Activated naive CD4-positive, alpha-beta T cell treated with anti-CD3 and anti-CD28 coated beads, Interleukin-2, amount 10 ng/mL, durations not matched to agents 7 days and 5 days (primary cell): Measurements from ENCODE around the gene GALNTL6.
"Not testable (repeated sequence)": the region's sequence is repeated elsewhere in the genome, so short reads cannot be mapped to it uniquely, and the experiment has no call there.

Experiments
- CTCF ChIA-PET: fragments of 350-600 bp; sonication (Branson Sonifier 250); formaldehyde crosslinking; loops from one replicate; lab custom pipeline; 2021; ENCODE audit warnings: antibody characterized with exemption; lab: Charles Lee
- DNase-seq: peaks from one replicate; pipeline ENCODE4 v3.0.0-alpha.2; 2020
- H3K27ac Mint-ChIP-seq: one replicate; pipeline ENCODE4 v1.8.0; 2021; ENCODE audit warnings: mild to moderate bottlenecking, moderate library complexity, mixed read lengths
- H3K27me3 Mint-ChIP-seq: one replicate; pipeline ENCODE4 v1.8.0; 2021; ENCODE audit warnings: mild to moderate bottlenecking, mixed read lengths
- H3K36me3 Mint-ChIP-seq: one replicate; pipeline ENCODE4 v1.8.0; 2021; ENCODE audit warnings: mixed read lengths
- H3K4me1 Mint-ChIP-seq: one replicate; pipeline ENCODE4 v1.8.0; 2021; ENCODE audit warnings: mixed read lengths
- H3K4me3 Mint-ChIP-seq: one replicate; pipeline ENCODE4 v1.8.0; 2021; ENCODE audit warnings: mild to moderate bottlenecking, moderate library complexity, mixed read lengths
- H3K9me3 Mint-ChIP-seq: one replicate; pipeline ENCODE4 v1.8.0; 2021; ENCODE audit warnings: mixed read lengths

GALNTL6 gene

DNA sequence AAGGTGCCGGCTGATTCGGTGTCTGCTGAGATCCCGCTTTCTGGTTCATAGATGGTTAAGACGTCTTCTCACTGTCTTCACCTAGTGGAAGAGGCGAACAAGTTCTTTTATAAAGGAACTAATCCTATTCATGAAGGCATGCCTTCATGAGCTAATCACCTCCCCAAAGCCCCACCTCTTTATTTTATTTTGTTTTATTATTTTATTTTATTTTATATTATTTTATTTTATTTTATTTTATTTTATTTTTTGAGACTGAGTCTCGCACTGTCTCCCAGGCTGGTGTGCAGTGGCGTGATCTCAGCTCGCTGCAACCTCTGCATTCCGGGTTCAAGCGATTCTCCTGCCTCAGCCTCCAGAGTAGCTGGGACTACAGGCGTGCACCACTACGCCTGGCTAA, 615.8 kb downstream of the GALNTL6 start:
- H3K36me3 Mint-ChIP-seq, H3K27me3 Mint-ChIP-seq, H3K4me3 Mint-ChIP-seq, H3K9me3 Mint-ChIP-seq, H3K27ac Mint-ChIP-seq, H3K4me1 Mint-ChIP-seq, CTCF ChIA-PET, DNase-seq: not testable (repeated sequence)

DNA sequence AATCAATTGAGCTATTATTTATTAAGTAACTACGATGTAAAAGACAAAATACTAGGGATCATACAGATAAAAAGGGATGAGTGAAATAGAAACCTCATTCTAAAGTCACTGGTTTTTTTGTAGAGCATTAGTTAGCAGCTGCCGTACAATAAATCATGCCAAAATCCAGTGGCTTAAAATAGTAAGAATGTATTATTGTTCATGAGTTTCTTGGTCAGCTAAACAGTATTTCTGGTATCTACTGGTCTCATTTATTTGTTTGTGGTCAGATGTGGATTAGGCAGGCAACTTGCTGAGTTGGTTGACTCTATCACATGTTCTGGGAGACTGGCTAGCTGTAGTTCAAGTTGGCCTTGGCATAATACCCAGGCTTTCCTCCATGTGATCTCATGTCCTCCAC, 667.3 kb downstream of the GALNTL6 start:
- H3K4me1 Mint-ChIP-seq = no peaks in the 10 kb centered on the region
- no peaks in the 10 kb centered on the region for H3K27me3 Mint-ChIP-seq
- no peak overlapping the region for H3K4me3 Mint-ChIP-seq
- H3K27ac Mint-ChIP-seq = no peak overlapping the region
- DNase-seq = no peak
- peaks cover 18% of the 10 kb centered on the region for H3K9me3 Mint-ChIP-seq
- no peaks in the 10 kb centered on the region for H3K36me3 Mint-ChIP-seq
- CTCF ChIA-PET = no interaction called here

DNA sequence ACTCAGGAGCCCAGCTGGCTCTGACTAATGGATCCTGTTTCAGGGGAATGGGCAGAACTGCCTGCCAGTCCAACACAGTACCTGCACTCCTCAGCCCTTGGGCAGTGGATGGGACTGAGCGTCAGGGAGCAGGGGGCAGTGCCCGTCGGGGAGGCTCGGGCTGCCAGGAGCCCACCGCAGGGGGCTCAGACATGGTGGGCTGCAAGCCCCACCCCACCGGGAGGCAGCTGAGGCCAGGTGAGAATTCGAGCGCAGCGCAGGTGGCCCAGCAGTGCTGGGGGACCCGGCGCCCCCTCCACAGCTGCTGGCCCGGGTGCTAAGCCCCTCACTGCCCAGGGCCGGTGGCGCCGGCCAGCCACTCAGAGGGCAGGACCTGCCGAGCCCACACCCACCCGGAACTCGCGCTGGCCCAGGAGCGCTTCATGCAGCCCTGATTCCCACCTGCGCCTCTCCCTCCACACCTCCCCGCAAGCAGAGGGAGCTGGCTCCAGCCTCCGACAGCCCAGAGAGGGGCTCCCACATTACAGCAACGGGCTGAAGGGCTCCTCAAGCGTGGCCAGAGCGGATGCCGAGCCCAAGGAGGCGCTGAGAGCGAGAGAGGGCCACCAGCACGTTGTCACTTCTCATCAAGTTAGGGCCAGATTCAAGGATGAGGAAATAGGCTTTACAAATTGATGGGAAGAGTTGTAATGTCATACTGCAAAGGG, 668.8 kb downstream of the GALNTL6 start:
- CTCF ChIA-PET = no interaction called here
- Mint-ChIP-seq H3K9me3 (peaks cover 18% of the 10 kb centered on the region), H3K27me3 (no peaks in the 10 kb centered on the region), H3K4me3 (no peak overlapping the region), H3K4me1 (no peaks in the 10 kb centered on the region), H3K27ac (no peak overlapping the region), H3K36me3 (no peaks in the 10 kb centered on the region)
- no peak for DNase-seq

DNA sequence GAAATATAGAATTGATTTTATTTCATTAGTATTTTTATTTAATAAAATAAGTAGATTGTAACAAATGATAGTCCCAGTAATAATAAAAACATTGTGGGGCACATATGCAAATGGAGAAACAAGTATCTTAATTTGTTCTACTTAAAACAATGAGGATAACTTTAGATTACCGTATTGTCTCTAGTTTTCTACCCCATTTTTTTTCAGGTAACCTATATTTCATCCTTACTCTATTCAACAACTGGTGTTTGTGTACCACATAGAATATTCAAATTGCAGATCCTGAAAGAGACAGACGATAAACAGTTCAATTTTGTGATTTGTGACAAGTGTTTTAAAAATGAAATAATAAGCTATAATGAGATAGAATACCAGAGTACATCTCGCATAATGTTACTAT, 671.8 kb downstream of the GALNTL6 start:
- Mint-ChIP-seq H3K9me3 (peaks cover 11% of the 10 kb centered on the region), H3K27ac (no peak overlapping the region), H3K36me3 (no peaks in the 10 kb centered on the region), H3K27me3 (no peaks in the 10 kb centered on the region), H3K4me1 (no peaks in the 10 kb centered on the region), H3K4me3 (no peak overlapping the region)
- CTCF ChIA-PET = no interaction called here
- no peak for DNase-seq

DNA sequence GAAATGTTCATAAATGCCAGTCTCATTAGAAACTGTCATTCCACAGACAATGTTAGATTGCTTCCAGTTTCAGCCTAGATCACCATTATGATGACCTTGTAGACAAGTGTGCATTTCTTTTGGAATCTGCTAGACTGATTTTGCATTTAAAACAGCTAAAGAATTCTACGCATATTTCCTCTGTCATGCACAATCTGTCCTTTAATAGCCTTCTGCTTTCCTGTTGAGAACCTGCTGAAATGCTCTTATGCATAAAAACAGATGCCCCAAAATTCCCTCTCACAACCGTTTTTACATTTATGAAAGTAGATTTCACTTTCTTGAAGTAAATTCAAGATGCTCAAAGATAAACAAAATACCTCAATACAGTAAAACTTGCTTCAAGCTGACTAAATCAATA, 673.3 kb downstream of the GALNTL6 start:
- no peaks in the 10 kb centered on the region for H3K36me3 Mint-ChIP-seq
- H3K27ac Mint-ChIP-seq = no peak overlapping the region
- CTCF ChIA-PET = no interaction called here
- H3K27me3 Mint-ChIP-seq = no peaks in the 10 kb centered on the region
- H3K4me3 Mint-ChIP-seq = no peak overlapping the region
- DNase-seq = no peak
- peaks cover 4% of the 10 kb centered on the region for H3K9me3 Mint-ChIP-seq
- no peaks in the 10 kb centered on the region for H3K4me1 Mint-ChIP-seq

- Mint-ChIP-seq H3K27ac (no peak overlapping the region), H3K27me3 (no peaks in the 10 kb centered on the region), H3K4me1 (no peaks in the 10 kb centered on the region), H3K36me3 (no peaks in the 10 kb centered on the region), H3K4me3 (no peak overlapping the region), H3K9me3 (no peaks in the 10 kb centered on the region)
- DNase-seq = no peak
- CTCF ChIA-PET = no interaction called here
Observed at GRCh38 chr4:172489861-172490260, 676.7 kb downstream of the GALNTL6 start.

DNA sequence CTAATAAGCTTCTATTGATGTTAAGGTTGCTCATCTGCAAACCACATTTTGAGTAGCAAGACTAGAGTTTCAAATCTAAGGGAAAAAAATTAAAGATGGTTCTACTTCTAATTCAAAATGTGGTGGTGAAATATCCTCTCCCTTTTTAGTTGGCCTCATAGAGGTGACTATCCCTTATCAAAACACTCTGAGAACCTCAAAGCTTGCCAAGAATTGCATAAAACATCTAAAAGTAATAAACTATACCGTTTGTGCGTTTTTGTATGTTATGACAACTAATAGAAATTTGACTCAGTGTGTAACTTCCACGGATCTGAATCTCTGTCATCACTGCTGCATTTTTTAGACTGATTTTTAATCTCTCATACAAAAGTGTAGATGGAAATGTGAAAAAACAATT, 682.6 kb downstream of the GALNTL6 start:
- no peaks in the 10 kb centered on the region for H3K36me3 Mint-ChIP-seq
- no peaks in the 10 kb centered on the region for H3K9me3 Mint-ChIP-seq
- no peak overlapping the region for H3K27ac Mint-ChIP-seq
- H3K4me1 Mint-ChIP-seq = no peaks in the 10 kb centered on the region
- no peak for DNase-seq
- no peak overlapping the region for H3K4me3 Mint-ChIP-seq
- H3K27me3 Mint-ChIP-seq = no peaks in the 10 kb centered on the region
- CTCF ChIA-PET = no interaction called here

DNA sequence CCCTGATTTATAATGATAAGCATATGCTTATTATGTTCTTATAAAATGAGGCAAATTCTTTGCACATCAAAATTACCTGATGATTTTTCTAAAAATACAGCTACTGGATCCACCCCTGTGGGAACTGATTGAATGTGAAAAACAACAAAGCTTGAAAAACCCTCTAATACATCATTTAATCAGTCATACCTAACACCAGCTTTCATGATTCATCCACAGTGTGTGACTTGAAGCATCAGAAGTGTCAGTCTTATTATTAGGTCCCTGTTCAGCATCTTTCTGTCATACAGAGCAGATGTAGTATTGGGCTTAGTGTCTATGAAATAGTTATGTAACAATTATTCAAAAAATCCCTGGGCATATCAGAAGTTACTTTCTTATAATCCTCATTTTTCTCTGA, 684.1 kb downstream of the GALNTL6 start:
- Mint-ChIP-seq H3K9me3 (no peaks in the 10 kb centered on the region), H3K4me3 (no peak overlapping the region), H3K27ac (no peak overlapping the region), H3K27me3 (no peaks in the 10 kb centered on the region), H3K4me1 (no peaks in the 10 kb centered on the region), H3K36me3 (no peaks in the 10 kb centered on the region)
- DNase-seq = no peak
- CTCF ChIA-PET = no interaction called here

GRCh38 chr4:172514011-172514410, 700.8 kb downstream of the GALNTL6 start:
- no peak overlapping the region for H3K27ac Mint-ChIP-seq
- H3K4me3 Mint-ChIP-seq = no peak overlapping the region
- H3K36me3 Mint-ChIP-seq = no peaks in the 10 kb centered on the region
- no peaks in the 10 kb centered on the region for H3K27me3 Mint-ChIP-seq
- CTCF ChIA-PET = no interaction called here
- no peaks in the 10 kb centered on the region for H3K4me1 Mint-ChIP-seq
- H3K9me3 Mint-ChIP-seq = no peaks in the 10 kb centered on the region
- DNase-seq = no peak

GRCh38 chr4:172514801-172515200, 701.6 kb downstream of the GALNTL6 start:
- H3K9me3 Mint-ChIP-seq = no peaks in the 10 kb centered on the region
- H3K27me3 Mint-ChIP-seq = no peaks in the 10 kb centered on the region
- H3K4me3 Mint-ChIP-seq = no peak overlapping the region
- no peak for DNase-seq
- no peak overlapping the region for H3K27ac Mint-ChIP-seq
- CTCF ChIA-PET = no interaction called here
- no peaks in the 10 kb centered on the region for H3K36me3 Mint-ChIP-seq
- no peaks in the 10 kb centered on the region for H3K4me1 Mint-ChIP-seq

GRCh38 chr4:172515266-172515879, 702.2 kb downstream of the GALNTL6 start:
- no peaks in the 10 kb centered on the region for H3K36me3 Mint-ChIP-seq
- no peaks in the 10 kb centered on the region for H3K27me3 Mint-ChIP-seq
- CTCF ChIA-PET = no interaction called here
- H3K4me3 Mint-ChIP-seq = no peak overlapping the region
- DNase-seq = no peak
- H3K9me3 Mint-ChIP-seq = no peaks in the 10 kb centered on the region
- H3K4me1 Mint-ChIP-seq = no peaks in the 10 kb centered on the region
- no peak overlapping the region for H3K27ac Mint-ChIP-seq

DNA sequence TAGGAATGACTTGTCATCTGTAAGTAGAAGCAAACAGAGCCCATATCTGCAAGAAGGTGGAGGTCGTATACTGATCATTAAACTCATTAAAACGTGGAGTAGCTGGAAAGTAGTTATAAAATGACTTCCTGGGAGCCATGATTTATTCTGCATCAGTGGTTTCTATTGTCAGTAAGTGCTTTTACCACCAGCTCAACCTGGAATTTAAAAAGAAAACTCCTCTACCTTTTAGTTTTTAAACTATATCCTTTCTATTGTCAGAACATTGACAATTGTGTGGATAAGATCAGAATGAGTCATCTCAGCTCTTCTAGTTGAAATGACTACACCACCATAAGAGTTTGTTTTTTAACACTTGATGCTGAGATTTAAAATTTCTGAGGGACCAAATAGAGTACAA, 704.2 kb downstream of the GALNTL6 start:
- H3K4me3 Mint-ChIP-seq = no peak overlapping the region
- H3K27ac Mint-ChIP-seq = no peak overlapping the region
- CTCF ChIA-PET = no interaction called here
- no peaks in the 10 kb centered on the region for H3K36me3 Mint-ChIP-seq
- H3K4me1 Mint-ChIP-seq = no peaks in the 10 kb centered on the region
- no peaks in the 10 kb centered on the region for H3K27me3 Mint-ChIP-seq
- no peaks in the 10 kb centered on the region for H3K9me3 Mint-ChIP-seq
- DNase-seq = no peak

DNA sequence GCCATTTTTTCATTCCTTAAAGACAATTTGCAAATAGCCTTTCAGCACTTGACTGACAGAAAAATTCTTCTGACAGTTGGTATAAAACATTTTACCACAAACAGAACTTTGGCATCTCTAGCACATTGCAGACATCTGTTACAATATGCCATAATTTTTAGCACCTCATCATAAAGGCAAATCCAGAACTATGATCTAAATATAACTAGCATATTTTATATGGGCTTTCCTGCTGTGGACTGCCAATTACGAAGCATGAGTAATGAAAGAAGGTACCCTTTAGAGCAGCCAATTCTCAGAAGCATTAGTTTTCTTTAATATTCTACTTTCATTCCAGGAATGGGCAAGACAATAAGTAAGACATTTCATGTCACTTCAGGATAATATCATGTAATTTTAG, 708.0 kb downstream of the GALNTL6 start:
- Mint-ChIP-seq H3K9me3 (no peaks in the 10 kb centered on the region), H3K27me3 (no peaks in the 10 kb centered on the region), H3K4me1 (no peaks in the 10 kb centered on the region), H3K27ac (no peak overlapping the region), H3K36me3 (no peaks in the 10 kb centered on the region), H3K4me3 (no peak overlapping the region)
- CTCF ChIA-PET = no interaction called here
- no peak for DNase-seq

DNA sequence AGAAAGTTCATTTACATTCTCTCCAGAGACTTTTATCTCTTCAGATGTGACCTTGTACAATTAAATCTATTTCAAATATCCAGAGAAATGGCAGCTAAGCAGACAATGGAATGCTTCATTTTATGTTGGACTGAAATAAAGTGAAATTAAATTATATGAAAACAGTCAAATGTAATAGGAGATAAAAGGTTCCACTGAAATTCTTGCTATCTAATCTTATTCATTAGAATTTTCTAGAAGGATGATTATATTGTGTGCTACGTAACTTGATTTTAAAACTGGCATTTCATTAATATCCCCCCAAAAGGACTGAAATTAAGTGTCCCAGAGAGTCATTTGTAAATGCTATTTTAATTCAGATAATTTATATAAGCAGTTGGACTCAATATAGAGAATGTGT, 708.5 kb downstream of the GALNTL6 start:
- no peak for DNase-seq
- CTCF ChIA-PET = no interaction called here
- no peaks in the 10 kb centered on the region for H3K27me3 Mint-ChIP-seq
- H3K9me3 Mint-ChIP-seq = no peaks in the 10 kb centered on the region
- no peak overlapping the region for H3K4me3 Mint-ChIP-seq
- H3K27ac Mint-ChIP-seq = no peak overlapping the region
- no peaks in the 10 kb centered on the region for H3K36me3 Mint-ChIP-seq
- H3K4me1 Mint-ChIP-seq = no peaks in the 10 kb centered on the region

- H3K27ac Mint-ChIP-seq = no peak overlapping the region
- DNase-seq = no peak
- H3K4me3 Mint-ChIP-seq = no peak overlapping the region
- no peaks in the 10 kb centered on the region for H3K36me3 Mint-ChIP-seq
- CTCF ChIA-PET = interaction anchor here (1.0 kb wide), 1 partner anchor 12 kb away, joined by 3 read pairs; no protein-coding TSS in a partner anchor
- peaks cover 5% of the 10 kb centered on the region for H3K9me3 Mint-ChIP-seq
- no peaks in the 10 kb centered on the region for H3K27me3 Mint-ChIP-seq
- no peaks in the 10 kb centered on the region for H3K4me1 Mint-ChIP-seq
Observed at GRCh38 chr4:172543249-172543648, 730.0 kb downstream of the GALNTL6 start.
